Skeletal muscle satellite cell (primary cell): Measurements from ENCODE around the gene SMG1.
"Not testable (repeated sequence)": the region's sequence is repeated elsewhere in the genome, so short reads cannot be mapped to it uniquely, and the experiment has no call there.

Experiments used
- H3K27me3 ChIP-seq: 2 replicates; pipeline ENCODE4 v1.7.0; 2013; ENCODE audit warnings: low read length; ENCODE audit not compliant: control insufficient read depth, insufficient read depth
- H3K36me3 ChIP-seq: 2 replicates; pipeline ENCODE4 v1.7.0; 2013; ENCODE audit warnings: mild to moderate bottlenecking, control low read depth, low read length; ENCODE audit not compliant: insufficient read depth
- H3K4me1 ChIP-seq: 2 replicates; pipeline ENCODE4 v1.7.0; 2013; ENCODE audit warnings: low read length; ENCODE audit not compliant: control insufficient read depth, insufficient read depth
- H3K4me2 ChIP-seq: 2 replicates; pipeline ENCODE4 v1.7.0; 2013; ENCODE audit warnings: mild to moderate bottlenecking, low read length
- H3K4me3 ChIP-seq: 2 replicates; pipeline ENCODE4 v1.7.0; 2013; ENCODE audit warnings: low read length
- H3K9ac ChIP-seq: 2 replicates; pipeline ENCODE4 v1.7.0; 2013; ENCODE audit warnings: mild to moderate bottlenecking, low read depth, low read length, moderate library complexity
- H3K9me3 ChIP-seq: replicated peaks from 2 replicates; pipeline ENCODE4 v1.7.0; 2013; ENCODE audit warnings: mild to moderate bottlenecking, control low read depth, low read length

The SMG1 gene

DNA sequence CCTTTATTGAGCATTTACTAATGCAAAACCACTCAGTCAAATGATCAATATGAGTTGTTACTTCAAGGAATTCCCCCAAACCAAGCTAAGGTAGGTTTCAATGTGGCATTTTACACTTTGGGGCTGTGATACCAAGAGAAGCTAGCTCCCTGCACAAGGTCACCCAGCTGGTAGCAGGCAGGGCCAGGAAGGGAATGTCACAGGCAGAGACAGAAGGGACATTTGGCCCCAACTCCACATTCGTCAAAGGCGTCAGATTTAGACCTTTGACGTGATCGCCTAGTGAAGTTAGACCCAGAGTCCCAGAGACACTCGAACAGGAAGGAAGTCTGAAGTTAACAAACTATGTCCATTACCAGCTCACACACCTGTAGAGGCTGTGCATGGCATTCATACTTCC, 5.5 kb upstream of the SMG1 start:
- Histone ChIP-seq H3K9ac (no peak overlapping the region), H3K4me1 (peaks cover 19% of the 10 kb centered on the region), H3K36me3 (no peaks in the 10 kb centered on the region), H3K9me3 (no peaks in the 10 kb centered on the region), H3K27me3 (no peaks in the 10 kb centered on the region), H3K4me2 (no peak overlapping the region), H3K4me3 (no peak overlapping the region)

DNA sequence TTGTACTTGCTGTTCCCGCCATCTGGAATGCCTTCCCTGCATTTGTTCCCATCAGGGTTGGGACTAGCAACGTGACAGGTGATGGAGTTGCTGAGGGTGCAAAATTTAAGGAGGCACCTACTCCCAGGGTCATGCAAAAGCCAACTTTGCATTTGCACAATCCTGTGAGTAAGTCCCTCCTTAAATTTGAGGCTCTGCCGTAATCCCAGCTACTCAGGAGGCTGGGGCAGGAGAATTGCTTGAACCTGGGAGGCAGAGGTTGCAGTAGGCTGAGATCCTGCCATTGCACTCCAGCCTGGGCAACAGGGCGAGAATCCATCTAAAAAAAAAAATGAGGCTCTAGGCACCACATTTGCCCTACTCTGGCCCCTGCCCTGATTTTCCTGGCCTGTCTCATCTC, 3.9 kb upstream of the SMG1 start:
- not testable (repeated sequence) for H3K36me3 ChIP-seq, H3K9me3 ChIP-seq, H3K4me2 ChIP-seq, H3K27me3 ChIP-seq, H3K9ac ChIP-seq, H3K4me3 ChIP-seq
- H3K4me1 ChIP-seq = peaks cover 20% of the 10 kb centered on the region

DNA sequence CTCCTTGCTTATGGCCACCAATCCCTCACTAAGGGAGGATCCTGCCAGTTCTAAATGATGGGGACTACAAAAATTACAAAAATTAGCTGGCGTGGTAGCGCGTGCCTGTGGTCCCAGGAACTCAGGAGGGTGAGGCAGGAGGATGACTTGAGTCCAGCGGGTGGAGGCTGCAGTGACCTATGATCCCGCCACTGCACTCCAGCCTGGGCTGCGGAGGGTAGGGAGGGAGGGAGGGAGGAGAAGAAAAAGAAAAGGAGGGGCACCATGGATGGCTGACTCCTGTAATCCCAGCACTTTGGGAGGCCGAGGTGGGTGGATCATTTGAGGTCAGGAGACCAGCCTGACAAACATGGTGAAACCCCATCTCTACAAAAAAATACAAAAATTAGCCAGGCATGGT, 1.9 kb upstream of the SMG1 start:
- peaks cover 18% of the 10 kb centered on the region for H3K4me1 ChIP-seq
- not testable (repeated sequence) for H3K9ac ChIP-seq, H3K9me3 ChIP-seq, H3K36me3 ChIP-seq, H3K4me3 ChIP-seq, H3K4me2 ChIP-seq, H3K27me3 ChIP-seq

DNA sequence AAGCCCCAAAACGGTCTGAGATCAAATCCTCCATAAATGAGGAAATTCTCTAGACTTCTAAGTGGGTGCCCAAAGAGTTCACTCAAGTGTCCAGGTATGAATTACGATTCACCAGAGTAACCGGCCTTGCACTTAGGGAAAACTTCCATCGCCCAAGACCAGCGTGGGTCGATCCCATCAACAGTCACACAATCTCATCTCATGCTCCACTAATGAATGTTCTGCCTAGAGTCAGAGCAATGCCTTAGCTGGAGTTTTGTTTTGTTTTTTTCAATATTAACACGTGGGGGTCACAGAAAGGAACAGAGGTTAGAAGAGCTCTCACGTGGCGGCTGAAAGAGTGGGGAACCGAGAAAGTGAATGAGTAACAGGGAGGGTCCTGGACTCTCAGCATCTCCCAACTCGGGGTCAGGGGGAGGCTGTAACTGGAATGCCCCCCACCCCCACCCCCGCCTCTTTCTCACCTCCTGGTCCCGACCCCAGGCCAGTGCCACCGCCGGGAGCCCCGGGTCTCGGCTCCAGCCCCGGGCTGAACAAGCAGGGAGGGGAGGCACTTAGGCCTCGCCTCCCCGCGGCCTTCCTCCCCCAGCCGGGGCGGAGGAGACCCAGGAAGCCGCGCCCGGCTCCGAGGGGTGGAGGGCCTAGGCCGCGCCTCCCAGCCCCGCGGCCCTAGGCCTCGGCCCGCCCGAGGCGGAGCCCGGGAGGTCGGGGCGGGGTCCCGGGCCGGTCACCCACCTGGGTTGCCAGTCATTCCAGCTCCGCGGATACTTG, 808 bp downstream of the SMG1 start:
- peak overlapping the region; percentile 85 for H3K9ac ChIP-seq
- H3K9me3 ChIP-seq, H3K36me3 ChIP-seq, H3K4me1 ChIP-seq, H3K27me3 ChIP-seq: not testable (repeated sequence)
- H3K4me2 ChIP-seq = peak overlapping the region; percentile 89
- H3K4me3 ChIP-seq = peak overlapping the region; percentile 80

DNA sequence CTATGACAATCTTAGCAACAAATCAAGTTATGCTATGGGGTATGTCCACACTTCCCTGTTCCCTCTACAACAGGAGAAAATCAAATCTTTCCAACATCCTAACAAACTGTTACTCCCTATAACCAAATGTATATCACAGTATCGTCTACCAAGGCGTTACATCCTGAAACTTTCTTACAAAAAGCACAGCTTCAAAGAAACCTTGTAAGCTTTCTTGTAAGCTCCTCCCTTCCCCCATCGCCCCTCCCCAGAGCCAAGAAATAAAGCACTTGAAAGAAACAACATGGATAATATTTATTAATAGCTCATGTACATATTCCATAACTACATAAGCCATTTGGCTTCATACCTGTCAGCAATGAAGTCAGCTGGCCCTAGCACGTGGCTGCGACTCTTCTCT, 2.3 kb downstream of the SMG1 start:
- H3K4me3 ChIP-seq, H3K9ac ChIP-seq: not testable (repeated sequence)

DNA sequence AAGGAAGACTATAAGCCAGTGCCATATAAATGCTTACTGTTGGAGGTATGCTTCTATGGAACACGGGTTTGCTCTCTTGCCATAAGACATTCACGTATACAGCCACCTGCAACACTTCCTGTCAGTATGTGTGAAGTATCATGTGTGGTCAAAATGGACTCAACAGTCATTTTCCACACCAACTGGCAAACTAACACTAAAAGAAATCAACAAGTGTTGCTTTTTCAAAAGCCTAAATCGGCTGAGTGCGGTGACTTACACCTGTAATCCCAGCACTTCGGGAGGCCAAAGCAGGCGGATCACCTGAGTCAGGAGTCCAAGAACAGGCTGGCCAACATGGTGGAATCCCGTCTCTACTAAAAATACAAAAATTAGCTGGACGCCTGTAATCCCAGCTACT, 3.1 kb downstream of the SMG1 start:
- H3K27me3 ChIP-seq, H3K36me3 ChIP-seq, H3K4me1 ChIP-seq, H3K9ac ChIP-seq, H3K9me3 ChIP-seq, H3K4me3 ChIP-seq: not testable (repeated sequence)
- H3K4me2 ChIP-seq = peak overlapping the region; percentile 41

More for the DNA sequence above, 2.3 kb downstream of the SMG1 start:
- H3K36me3 ChIP-seq, H3K9me3 ChIP-seq, H3K4me1 ChIP-seq, H3K27me3 ChIP-seq: not testable (repeated sequence)
- peak overlapping the region; percentile 89 for H3K4me2 ChIP-seq

DNA sequence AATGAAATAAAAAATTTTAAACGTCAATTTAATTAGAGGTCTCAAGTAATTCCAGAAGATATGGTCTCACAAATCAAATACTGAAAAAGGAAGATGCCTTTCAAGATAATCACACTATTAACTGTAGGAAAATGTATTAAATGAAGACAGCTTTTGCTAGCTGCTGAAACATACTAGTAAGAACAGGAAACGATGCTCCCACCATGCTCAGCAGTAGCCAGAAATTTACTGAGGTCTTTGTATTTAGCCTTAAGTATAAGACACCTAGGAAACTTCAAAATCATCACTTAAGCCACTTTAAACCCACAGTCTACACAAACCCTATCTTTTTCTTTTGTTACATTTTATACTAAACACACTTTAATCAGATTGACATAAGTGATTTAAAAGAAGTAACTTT, 16.6 kb downstream of the SMG1 start:
- not testable (repeated sequence) for H3K9me3 ChIP-seq, H3K4me3 ChIP-seq, H3K27me3 ChIP-seq, H3K9ac ChIP-seq, H3K4me1 ChIP-seq, H3K36me3 ChIP-seq, H3K4me2 ChIP-seq

DNA sequence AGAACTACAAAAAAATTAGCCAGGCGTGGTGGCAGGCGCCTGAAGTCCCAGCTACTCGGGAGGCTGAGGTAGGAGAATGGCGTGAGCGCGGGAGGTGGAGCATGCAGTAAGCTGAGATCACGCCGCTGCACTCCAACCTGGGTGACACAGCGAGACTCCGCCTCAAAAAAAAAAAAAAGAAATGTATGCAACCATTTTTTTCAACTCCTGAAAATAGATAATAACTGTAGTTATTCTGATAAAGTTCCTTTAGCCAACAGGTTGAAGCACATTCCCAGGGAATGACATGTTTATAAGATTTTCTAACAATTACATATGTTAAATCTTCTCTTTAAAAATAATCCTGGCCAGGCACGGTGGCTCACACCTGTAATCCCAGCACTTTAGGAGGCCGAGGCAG, 17.5 kb downstream of the SMG1 start:
- not testable (repeated sequence) for H3K36me3 ChIP-seq

DNA sequence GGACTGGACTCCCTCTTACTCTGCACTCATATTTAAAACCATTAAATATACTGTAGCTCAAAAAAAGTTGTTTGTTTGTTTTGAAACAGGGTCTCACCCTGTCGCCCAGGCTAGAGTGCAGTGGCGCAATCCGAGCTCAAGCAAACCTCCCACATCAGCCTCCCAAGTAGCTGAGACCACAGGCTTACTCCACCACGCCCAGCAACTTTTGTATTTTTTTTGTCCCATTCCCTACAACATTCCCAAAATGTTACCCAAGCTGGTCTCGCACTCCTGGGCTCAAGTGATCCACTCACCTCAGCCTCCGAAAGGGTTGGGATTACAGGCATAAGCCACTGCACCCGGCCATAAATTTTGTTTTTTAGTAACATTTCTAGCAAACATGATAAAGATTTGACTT, 23.4 kb downstream of the SMG1 start:
- not testable (repeated sequence) for H3K27me3 ChIP-seq, H3K9me3 ChIP-seq, H3K4me1 ChIP-seq, H3K36me3 ChIP-seq, H3K9ac ChIP-seq, H3K4me3 ChIP-seq, H3K4me2 ChIP-seq

More for the DNA sequence above, 17.5 kb downstream of the SMG1 start:
- not testable (repeated sequence) for H3K9me3 ChIP-seq, H3K27me3 ChIP-seq, H3K4me1 ChIP-seq, H3K4me3 ChIP-seq, H3K9ac ChIP-seq, H3K4me2 ChIP-seq

DNA sequence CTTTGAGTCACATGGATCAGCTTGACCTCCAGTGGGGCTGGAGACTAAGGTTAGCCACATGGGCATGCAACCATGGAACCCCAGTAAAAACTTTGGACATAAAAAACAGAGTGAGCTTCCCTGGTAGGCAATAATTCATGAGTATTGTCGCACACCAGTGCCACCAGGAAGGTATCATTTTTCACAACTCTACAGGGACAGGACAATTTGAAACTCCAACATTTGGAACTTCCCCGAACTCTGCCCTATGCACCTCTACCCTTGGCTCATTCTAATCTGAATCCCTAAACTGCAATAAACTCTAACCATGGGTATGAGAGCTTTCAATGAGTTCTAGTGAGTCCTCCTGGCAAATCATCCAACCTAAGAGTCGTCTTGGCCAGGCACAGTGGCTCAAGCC, 24.2 kb downstream of the SMG1 start:
- H3K9ac ChIP-seq, H3K4me1 ChIP-seq, H3K36me3 ChIP-seq, H3K4me3 ChIP-seq, H3K27me3 ChIP-seq, H3K9me3 ChIP-seq, H3K4me2 ChIP-seq: not testable (repeated sequence)

DNA sequence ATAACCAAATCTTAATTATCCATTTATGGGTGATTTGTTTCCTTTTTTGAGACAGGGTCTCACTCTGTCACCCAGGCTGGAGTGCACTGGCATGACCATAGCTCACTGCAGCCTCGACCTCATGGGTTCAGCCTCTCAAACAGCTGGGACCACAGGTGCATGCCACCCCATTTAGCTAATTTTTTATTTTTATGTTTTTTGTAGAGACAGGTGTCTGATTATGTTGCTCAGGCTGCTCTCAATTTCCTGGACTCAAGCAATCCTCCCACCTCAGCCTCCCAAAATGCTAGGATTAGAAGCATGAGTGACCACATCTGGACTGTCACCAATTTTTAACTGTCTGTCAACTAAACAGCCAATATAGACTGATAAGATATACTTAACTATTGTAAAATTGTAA, 25.0 kb downstream of the SMG1 start:
- not testable (repeated sequence) for H3K4me3 ChIP-seq, H3K27me3 ChIP-seq, H3K36me3 ChIP-seq, H3K9me3 ChIP-seq, H3K9ac ChIP-seq, H3K4me2 ChIP-seq, H3K4me1 ChIP-seq

DNA sequence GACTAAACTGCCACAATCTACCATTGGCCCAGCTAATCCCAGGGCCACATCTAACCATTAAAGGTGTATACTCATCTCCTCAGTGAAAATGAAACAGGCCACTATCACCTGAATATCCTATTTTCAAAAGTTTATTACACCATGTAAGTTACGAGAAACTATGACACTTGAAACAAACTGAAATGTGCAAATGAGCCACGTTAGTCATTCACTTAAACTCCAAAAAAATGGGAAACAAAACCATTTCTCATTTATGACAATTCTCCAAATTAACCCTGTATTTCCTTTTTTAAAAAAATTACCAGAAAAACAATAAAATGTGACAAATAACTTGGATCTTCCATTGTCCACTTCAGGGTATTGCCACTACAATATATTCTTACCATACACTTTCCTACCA, 41.8 kb downstream of the SMG1 start:
- H3K9me3 ChIP-seq, H3K9ac ChIP-seq, H3K4me3 ChIP-seq, H3K4me1 ChIP-seq, H3K27me3 ChIP-seq, H3K4me2 ChIP-seq: not testable (repeated sequence)
- H3K36me3 ChIP-seq = peaks cover 12% of the 10 kb centered on the region
